DND-41 (cell line): ENCODE results near the gene PHACTR1.

Experiments
- CTCF ChIP-seq: IDR thresholded peaks from 2 replicates; pipeline ENCODE4 v1.5.1; 2012; ENCODE audit warnings: borderline replicate concordance, low read length, moderate library complexity, mild to moderate bottlenecking; ENCODE audit not compliant: poor library complexity, severe bottlenecking; ENCODE audit errors: extremely low read depth
- EZH2 ChIP-seq: IDR thresholded peaks from 3 replicates; pipeline ENCODE4 v1.6.1; 2012; ENCODE audit warnings: borderline replicate concordance, low read depth, mild to moderate bottlenecking, moderate library complexity, low read length, inconsistent platforms; ENCODE audit not compliant: severe bottlenecking

- no peak for TF ChIP-seq CTCF
- no peak for TF ChIP-seq EZH2
Observed at GRCh38 chr6:13147376-13147775, 430.8 kb downstream of the PHACTR1 start.
